Left renal pelvis (tissue), 4 donors: ENCODE measurements around the gene PFKFB4. TPM values are rescaled to one million over a fixed set of nuclear protein-coding genes. Genes with fewer than 3 reads are reported as not detected.
"Not testable (repeated sequence)": the region's sequence is repeated elsewhere in the genome, so short reads cannot be mapped to it uniquely, and the experiment has no call there.

Experiments
- DNase-seq, 4 donors: peaks; one replicate each; pipeline ENCODE4 v3.0.0-alpha.2; 2013; ENCODE audit warnings: low read depth in 4 of 4, low spot score in 3 of 4
- polyA plus RNA-seq, 4 donors: library from polyadenylated mRNA; unstranded; fragments of 120-200 nt; gene quantifications; one replicate each; pipeline ENCODE4 v1.2.1, GENCODE V29; 2013; ENCODE audit not compliant: insufficient read length in 4 of 4

Gene PFKFB4
- polyA plus RNA-seq, 4 donors: 2.9 to 6.5 (median 5.5) TPM

DNA sequence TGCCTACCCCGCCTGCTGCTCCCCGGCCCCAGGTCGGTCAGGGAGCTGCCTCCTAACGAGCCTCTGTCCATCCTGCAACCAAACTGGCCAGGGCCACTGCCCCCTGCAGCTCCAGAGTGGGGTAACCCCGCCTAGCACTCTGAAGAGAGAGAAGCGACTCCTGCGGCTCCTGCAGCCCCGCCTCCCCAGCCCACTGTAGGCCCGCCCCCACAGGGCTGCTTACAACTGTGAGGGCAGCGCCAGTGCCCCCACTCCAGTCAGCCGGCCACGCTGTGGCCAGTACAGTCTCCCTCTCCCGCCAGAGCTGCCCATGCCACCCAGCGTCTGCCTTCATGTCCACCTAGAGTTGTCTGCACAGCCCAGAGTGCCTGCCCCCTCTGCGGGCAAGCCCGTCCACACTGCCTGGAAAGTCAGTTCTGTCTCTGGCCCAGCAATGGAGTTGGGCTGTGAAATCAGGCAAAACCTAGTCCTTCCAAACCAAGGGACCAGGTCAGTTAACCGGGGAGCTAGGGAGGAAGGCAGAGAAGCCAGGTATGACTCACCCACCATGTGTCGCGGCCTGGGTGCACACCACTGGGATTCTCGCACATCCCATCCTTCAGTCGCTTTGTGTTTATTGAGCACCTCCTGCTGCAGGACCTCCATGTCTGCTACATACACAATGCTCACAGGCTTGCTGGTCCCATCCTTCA, 4.6 kb upstream of the PFKFB4 start:
- no peak for DNase-seq

DNA sequence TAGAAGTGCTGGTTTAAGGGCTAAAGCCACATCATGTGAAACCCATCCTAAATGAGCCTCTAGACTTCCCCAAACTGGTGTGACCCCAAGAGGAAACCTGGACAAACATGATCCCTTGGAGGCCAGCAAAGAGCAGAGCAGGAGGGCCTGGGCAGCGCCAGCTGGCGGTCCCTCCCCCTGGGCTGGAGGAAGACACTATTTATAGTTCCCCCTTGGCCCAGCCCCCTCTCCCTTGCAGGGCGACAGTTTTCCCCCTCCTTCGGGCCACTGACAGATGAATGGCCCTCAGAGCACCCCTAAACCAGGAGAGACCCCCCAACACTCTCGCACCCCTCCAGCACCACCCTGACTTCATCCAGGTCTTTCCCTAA, 4.0 kb upstream of the PFKFB4 start:
- no peak for DNase-seq

DNA sequence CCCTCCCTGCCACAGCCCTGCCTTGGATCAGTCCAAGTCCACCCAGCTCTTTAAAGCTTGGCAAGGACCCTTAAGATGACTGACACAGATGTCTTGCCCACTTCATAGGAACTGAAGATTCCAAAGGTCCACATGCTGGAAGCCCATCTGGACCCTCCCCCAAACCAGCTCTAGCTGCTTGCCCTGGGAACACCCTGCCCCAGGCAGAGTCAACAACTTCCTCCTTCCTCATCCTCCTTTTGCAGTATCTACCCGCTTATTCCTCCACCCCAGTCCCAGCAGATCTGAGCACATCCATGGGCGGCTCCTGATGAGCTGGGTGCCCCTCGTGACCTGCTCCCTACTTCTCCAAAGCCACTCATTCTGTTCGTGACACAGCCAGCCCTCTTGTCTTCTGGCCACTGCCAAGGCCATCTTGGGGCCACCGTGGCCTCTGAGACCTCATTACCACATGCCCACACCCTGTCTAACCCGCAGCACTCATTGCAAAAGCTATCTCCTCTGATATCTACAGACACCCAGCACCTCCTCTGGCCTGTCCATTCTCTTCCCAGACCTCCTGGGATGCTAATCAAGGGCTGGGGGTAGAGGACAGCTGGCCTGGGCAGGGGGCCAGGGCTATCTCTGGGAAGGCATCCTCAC, 2.0 kb upstream of the PFKFB4 start:
- DNase-seq: no peak

DNA sequence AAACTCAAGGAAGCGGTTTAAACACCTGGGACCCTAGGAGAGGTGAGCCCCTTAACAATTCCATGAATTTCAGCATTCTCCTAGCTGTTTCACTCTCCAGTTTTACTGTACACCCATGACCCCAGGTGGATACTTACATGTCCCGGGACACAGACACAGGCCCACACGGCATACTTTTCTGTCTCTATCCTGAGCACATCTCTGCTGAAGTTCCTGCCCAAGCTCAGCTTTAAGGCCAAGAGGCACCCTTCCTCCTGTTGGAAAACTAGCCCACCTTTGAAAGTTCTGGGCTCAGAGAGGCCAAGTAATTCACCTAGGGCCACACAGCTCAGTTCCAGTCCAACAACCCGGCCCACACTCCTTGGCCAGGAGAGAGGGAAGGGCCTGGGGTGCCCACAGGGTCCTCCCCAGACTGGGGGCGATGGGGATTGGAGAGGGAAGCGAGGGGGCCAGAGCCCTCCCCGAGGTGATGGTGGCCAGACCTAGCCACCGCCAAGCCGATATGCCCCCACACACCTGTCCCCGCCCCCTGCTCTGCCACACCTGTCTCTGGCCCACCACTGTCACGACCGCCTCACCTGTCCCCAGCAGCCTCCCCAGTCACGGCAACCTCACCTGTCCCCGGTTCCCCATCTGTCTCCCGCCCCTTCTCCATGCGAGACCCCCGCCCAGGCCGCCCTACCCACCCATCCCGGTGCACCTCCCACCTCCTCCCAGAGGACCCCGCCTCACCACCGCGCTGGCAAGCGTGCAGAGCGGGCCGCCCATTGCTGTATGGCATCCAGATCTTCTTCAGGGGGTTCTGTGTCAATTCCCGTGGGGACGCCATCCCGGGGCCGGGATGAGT, 431 bp downstream of the PFKFB4 start:
- no peak for DNase-seq

DNA sequence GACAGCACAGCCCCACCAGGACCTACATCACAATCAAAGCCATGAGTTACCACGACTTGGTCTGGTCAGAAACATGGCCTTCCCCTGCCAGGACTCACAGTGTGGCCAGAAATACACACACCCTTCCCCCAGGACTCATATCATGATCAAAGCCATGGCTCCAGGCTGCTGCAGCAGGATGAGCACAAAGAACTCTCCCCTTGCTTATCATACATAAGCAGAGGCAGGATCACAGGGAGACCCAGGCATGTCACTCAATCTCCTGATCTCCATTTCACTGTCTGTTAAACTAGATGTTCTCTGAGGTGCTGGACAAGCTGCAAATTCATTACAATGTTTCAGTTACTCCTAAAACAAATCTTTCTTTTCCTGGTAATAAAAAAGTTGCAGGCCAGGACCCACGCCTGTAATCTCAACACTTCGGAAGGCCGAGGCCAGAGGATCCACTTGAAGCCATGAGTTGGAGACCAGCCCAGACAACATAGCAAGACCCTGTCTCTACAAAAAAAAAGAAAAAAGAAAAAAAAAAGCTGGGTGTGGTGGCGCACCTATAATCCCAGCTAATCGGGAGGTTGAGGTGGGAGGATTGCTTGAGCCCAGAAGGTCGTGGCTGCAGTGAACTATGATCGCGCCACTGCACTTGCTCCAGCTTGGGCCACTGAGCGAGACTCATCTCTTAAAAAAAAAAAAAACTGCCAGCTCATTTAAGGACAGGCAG, 1.2 kb downstream of the PFKFB4 start:
- no peak for DNase-seq

DNA sequence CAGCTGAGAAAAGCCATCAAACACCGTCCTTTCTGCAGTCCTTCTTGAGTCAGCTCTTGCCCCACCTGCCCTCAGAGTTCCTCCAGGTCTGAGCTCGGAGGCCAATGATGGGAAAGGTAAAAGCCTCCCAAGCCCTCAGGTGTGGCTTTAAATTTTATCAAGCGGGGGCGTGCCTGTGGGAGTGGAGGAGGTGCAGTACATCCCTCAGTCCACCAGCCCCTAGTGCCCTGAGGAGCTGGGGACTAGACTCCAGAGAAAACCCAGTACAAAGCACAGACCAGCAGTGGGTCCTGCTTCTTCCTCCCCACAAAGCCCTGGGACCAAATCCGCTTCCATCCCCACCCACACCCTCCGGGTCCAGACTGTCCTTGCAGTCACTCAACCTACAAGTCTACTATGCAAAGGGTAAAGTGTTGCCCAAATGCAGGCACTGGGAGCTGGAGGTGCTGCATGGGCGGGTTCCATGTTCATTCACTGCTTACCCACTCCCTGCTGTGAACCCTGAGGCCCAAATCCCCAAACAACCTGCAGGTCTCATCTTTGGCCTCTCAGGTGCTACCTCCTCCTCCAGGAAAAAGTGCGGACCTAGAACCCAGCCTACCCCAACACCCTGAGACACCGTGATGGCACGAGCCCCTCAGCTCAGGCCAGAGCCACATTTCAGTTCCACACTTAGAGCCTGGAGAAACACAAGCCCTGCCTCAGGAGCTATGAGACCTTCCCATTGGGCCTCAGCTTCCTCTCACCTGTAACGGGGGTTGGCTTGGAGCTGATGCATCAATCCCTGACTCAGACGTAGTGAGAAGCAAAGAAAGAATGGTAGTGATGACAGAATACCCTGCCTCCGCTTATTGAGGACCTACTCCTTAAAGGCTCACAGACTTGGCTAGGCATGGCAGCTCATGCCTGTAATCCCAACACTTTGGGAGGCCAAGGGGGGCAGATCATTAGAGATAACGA, 2.4 kb downstream of the PFKFB4 start:
- no peak for DNase-seq

DNA sequence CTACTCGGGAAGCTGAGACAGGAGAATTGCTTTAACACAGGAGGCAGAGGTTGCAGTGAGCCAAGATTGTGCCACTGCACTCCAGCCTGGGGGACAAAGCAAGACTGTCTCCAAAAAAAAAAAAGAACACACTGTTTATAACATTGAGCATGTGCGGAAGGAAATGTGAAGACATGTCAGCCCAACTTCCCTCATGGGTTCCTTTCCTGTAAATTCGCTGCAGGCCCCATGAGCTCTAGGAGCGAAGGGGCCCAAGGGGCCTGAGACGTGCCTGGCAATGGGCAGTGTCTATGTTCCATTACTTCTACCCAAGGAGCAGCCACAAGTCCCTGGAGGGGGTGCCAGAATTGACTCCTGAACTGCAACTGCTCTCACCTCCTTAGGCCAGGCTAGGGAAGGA, 3.2 kb downstream of the PFKFB4 start:
- no peak for DNase-seq

DNA sequence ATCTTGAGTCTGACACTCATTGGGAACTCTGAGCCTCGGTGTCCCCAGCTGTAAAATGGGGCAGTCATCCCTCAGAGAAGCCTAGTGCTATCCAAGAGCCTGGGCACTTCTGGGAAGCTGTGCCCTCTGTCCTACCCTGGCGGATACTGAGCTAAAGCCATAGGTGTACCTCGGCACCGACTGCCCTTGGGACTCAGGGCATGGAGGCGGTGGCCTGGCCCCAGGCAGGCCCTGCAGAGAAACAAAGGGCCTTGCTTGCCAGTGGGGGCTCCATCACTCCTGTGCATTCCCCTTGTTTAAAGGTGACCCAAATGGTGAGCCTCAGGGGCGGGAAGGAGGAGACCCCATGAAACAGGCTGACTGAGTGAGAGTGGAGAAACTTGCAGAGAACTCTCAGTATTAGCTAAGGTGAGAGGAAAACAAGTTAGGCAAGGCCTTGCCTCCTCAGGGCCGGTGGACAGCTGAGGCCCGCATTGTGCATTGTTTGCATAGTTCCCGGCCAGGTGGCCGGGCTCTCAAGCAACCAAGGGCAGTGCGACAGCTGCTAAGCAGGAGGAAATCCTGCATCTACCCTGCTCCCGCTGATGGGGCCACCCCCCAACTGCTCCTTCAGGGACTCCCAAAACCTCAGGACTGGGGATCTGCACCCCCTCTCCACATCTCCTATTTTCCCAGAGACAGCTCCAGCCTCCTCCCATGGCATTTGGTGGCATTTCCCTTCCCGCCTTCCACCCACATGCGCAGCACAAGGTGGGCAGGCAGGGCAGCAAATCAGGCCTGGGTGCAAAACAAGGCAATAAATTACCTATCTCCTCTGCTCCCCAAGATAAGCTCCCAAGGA, 4.3 kb downstream of the PFKFB4 start:
- DNase-seq: no peak

DNA sequence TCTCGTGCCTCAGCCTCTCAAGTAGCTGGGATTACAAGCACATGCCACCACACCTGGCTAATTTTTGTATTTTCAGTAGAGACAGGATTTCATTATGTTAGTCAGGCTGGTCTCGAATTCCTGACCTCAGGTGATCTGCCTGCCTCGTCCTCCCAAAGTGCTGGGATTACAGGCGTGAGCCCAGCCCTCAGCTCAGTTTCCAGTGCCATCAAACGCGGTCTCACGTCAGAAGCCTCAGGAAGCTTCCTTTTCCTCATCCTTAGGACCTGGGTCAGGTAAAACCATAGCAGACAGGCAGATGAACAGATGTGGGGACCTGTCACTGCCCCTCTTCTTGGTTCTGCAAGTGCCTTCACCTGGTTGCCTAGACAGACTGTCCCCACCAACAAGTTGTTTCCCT, 5.0 kb downstream of the PFKFB4 start:
- DNase-seq: not testable (repeated sequence)

DNA sequence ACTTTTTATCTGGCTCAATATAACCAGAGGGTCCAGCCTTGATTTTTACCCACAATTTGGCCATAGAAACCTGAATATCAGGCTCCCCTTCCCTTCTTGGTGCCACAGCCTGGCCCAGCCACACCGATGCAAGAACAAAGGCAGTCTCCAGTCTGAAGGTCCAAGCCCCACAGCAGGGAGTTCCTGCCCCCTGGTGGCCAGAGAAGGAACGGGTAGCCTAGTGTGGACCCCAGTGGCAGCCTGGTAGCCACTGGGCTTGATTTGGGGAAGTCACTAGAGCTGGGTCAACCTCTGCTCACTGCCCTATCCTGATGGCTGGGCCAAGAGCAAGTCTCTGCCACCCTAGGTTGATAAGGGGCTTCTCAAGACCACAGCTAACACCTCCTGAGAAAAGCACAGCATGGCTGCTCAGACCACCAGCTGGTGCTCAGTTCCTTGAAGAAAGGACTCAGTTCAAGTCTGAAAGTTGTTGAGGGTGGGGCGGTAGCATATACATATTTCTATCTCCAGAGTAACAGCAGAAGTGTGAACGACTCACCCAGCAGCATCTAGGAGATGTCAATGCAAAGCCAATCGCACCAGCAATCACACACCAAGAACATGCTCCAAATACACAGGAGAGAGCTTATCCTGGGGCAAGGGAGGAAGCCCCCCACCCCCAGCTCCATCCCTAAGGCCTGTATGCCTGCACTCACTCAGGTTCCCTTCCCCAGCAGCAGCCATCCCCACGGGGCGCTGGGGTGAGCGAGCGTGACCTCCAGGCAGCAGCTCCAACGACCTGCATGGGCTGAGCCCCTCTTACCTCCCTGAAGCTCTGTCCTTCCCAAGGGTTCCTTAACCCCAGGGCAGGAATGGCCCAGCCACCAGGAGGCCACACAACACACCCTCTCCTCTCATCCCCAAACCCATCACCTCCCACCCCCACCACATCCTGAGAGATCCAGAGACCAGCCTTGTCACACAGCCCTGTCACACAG, 7.6 kb downstream of the PFKFB4 start:
- DNase-seq: peak in 2 of 4 donors; percentile 42 to 65

DNA sequence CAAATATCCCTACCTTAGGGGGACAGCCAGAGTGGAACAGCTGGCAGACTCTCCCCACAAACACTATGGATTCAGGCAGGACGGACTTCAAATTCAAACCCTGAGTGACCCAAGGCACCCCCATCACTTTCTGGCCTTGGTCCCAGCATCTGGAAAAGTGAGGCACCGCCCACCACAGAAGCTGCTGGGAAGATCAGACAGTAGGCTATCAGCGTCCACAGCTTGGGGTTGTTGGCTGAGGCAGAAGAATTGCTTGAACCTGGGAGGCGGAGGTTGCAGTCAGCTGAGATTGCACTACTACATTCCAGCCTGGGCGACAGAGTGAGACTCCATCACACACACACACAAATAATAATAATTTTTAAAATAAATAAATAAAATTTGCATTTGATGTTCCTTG, 8.5 kb downstream of the PFKFB4 start:
- no peak for DNase-seq

DNA sequence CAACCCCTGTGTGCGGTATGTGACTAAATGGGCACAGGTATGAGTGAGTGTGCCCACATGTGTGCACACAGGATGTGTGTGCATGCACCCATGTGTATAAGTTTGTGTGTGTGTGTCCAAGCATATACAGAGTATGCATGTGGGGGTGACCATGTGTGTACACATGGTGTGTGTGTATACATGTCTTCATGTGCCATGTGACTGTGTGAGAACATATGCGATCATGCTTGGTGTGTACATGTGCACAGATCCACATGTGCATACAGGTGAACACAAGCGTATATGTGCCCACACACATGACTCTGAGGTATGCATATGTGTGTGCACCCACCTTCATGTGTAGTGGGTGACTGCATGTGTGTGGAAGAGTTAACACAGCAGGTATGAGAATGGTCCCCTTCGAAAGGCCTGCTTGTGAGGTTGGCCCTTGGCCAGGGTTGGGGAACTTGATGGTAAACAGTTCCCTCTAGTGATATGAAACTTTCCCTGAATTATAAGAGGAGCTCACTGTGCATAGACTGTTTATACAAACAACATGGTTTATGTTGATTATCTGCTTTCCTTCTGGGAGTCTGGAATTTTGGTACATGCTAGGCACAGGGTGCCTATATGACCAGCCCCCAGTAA, 10.3 kb downstream of the PFKFB4 start:
- no peak for DNase-seq

DNA sequence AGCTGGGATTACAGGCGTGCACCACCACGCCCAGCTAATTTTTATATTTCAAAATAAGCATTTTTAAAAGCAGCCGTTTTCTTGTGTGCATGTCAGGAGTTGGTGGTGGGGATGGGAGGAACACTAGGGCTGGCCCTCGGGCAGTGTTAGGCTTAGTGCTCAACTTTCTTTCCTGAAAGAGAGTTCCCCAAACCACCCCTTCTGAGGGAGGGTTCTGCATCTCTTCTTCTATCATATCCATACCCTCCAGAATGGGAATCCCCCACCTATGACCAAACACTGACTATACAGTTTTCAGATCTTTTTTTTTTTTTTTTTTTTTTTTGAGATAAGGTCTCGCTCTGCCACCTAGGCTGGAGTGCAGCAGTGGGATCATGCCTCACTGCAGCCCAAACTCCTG, 12.5 kb downstream of the PFKFB4 start:
- DNase-seq: no peak

DNA sequence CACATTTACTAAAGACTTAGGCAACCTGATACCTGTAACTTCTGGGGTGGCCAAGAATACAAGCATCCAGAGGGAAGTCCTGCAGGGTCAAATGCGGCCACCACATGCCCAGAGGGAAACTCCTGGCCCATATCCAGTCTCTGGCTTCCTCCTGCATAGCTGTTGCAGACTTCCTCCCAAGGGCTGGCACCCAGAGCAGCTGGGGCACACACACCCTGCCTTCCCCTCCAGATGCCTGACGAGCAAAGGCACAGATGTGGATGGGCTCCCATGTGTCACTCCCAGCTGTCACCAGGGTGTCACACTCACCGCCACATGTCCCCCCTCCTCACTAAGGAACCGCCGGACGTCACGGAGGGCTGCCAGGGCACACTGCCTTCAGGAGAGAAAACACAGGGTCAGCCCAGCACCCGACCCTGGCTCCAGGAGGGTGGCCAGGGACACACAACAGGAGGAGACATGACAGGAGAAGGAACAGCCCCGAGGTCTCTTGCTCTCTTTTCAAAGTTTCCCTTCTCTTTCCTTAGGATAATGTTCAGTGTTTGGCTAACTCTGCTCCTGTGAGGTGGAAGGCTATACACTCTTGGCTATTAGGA, 13.2 kb downstream of the PFKFB4 start:
- no peak for DNase-seq

DNA sequence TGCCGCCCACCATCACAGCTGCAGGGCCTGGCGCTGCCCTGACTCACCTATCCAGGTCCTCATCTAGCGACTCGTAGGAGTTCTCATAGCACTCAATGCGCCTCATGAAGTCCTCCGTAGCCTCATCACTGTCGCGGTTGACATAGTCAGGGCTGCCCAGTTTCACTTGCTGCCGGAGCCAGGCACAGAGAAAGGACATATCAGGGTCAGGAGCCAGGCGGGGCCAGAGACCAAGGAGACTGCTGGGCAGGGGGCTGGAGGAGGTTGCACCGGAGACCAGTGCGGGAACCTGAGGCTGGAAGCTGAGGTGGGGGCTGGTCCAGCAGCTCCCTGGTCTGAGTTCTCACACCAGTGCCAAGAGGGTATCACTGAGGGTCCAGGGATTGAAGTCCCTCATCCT, 18.2 kb downstream of the PFKFB4 start:
- DNase-seq: no peak

DNA sequence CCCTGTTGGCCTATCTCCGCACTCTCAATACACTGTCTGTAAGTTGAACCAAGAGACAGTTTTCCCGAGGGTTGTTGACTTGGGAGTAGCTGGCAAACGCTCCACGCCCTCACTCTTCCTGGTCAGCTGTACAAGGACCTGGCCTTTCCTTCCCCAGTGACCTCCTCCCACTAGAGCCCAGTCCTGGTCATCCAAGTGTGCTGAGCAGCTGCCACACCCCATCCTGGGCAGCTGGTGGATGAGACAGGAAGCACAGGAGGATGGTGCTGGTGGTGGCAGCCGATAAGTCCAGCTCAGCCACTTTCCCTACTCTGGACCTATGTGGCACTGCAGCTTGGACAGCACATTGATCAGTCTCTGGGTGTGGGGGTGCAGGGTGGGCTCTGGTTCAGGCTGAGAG, 19.8 kb downstream of the PFKFB4 start:
- DNase-seq: no peak

DNA sequence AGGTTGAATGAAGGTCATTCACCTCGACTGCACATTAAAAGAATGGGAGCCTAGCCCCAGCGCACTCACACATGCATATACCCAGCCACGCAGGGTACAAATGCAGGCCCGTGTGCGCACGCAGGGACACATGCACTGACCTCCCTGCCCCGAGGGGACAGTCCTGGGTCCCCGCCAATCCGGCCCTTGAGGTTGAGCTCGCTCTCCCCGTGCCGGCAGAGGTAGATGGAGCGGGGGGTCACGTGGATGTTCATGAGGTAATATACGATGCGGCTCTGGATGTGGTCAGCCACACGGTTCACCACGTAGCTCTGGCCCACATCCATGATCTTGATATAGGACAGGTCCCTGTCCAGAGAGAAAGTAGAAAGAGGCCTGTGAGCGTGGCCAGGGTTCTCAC, 20.5 kb downstream of the PFKFB4 start:
- no peak for DNase-seq
